ENCODE measurements around the gene BRPF1. TPM values are rescaled to one million over a fixed set of nuclear protein-coding genes. Genes with fewer than 3 reads are reported as not detected.

Gene BRPF1
- total and polyA plus RNA-seq, 10 of the 15 experiments (the other 5 are each of a cell fraction or from before 2014, with no cell fraction given), result 1.2 to 25.3 (median 13.6) TPM

- TF ChIP-seq USF2 (IDR thresholded peaks at IDR 0.05; ENCODE audit: borderline replicate concordance, low read depth, low read length) (no peak), ESRRA (IDR thresholded peaks at IDR 0.05; ENCODE audit: low read length) (no peak)
Measured at GRCh38 chr3:9713142-9713541, 18.4 kb upstream of the BRPF1 start (continued).

GRCh38 chr3:9715136-9715535 is 16.4 kb upstream of the BRPF1 start:
- ATAC-seq (peak; percentile 56), FAIRE-seq (no peak), DNase-seq (ENCODE audit: low read depth, low spot score) (no peak)
- H3K27ac ChIP-seq (ENCODE audit: control insufficient read depth, insufficient read depth), result no peak overlapping the region
- no peaks in the 10 kb centered on the region for H3K4me1 ChIP-seq (ENCODE audit: control insufficient read depth, insufficient read depth, low read length)
- no TSS peak for BruUV-seq (replicated peaks)
- RAD21 ChIA-PET (ENCODE audit: unreplicated experiment), result interaction anchor here (0.8 kb wide), 1 partner anchor 12 kb away, joined by 3 read pairs; no protein-coding TSS in a partner anchor
- intact Hi-C loops (cut with micrococcal nuclease; ENCODE audit: unreplicated experiment) (no loop called here), in situ Hi-C loops (cut with MboI) (no loop called here)
- POLR2A ChIA-PET, result no interaction called here
- CTCF ChIA-PET, result interaction anchor here (1.1 to 1.7 kb wide), 2 partner anchors 210 to 362 kb away, joined by 3 to 4 read pairs; no protein-coding TSS in a partner anchor
- no peak for TF ChIP-seq HDAC6 (IDR thresholded peaks at IDR 0.05; ENCODE audit: unreplicated experiment)
- no peak for TF ChIP-seq WRNIP1 (IDR thresholded peaks at IDR 0.05; ENCODE audit: borderline replicate concordance, low read depth, low read length)
- TF ChIP-seq SIN3A (IDR thresholded peaks at IDR 0.05; ENCODE audit: low read depth, low read length), result no peak
- no peak for TF ChIP-seq STAT3 (IDR thresholded peaks at IDR 0.05; ENCODE audit: low read depth, low read length)
- no peak for TF ChIP-seq SPI1 (IDR thresholded peaks at IDR 0.05; ENCODE audit: borderline replicate concordance, insufficient read depth, low read depth, low read length)
- TF ChIP-seq IKZF2 (IDR thresholded peaks at IDR 0.05), result no peak
- no peak for TF ChIP-seq KLF5 (IDR thresholded peaks at IDR 0.05; ENCODE audit: partially characterized antibody)
- TF ChIP-seq ZNF384 (IDR thresholded peaks at IDR 0.05; ENCODE audit: borderline replicate concordance, low read depth, low read length), result no peak
- no peak for TF ChIP-seq CHD1 (IDR thresholded peaks at IDR 0.05; ENCODE audit: low read depth, low read length)
- TF ChIP-seq, protein P1, sequence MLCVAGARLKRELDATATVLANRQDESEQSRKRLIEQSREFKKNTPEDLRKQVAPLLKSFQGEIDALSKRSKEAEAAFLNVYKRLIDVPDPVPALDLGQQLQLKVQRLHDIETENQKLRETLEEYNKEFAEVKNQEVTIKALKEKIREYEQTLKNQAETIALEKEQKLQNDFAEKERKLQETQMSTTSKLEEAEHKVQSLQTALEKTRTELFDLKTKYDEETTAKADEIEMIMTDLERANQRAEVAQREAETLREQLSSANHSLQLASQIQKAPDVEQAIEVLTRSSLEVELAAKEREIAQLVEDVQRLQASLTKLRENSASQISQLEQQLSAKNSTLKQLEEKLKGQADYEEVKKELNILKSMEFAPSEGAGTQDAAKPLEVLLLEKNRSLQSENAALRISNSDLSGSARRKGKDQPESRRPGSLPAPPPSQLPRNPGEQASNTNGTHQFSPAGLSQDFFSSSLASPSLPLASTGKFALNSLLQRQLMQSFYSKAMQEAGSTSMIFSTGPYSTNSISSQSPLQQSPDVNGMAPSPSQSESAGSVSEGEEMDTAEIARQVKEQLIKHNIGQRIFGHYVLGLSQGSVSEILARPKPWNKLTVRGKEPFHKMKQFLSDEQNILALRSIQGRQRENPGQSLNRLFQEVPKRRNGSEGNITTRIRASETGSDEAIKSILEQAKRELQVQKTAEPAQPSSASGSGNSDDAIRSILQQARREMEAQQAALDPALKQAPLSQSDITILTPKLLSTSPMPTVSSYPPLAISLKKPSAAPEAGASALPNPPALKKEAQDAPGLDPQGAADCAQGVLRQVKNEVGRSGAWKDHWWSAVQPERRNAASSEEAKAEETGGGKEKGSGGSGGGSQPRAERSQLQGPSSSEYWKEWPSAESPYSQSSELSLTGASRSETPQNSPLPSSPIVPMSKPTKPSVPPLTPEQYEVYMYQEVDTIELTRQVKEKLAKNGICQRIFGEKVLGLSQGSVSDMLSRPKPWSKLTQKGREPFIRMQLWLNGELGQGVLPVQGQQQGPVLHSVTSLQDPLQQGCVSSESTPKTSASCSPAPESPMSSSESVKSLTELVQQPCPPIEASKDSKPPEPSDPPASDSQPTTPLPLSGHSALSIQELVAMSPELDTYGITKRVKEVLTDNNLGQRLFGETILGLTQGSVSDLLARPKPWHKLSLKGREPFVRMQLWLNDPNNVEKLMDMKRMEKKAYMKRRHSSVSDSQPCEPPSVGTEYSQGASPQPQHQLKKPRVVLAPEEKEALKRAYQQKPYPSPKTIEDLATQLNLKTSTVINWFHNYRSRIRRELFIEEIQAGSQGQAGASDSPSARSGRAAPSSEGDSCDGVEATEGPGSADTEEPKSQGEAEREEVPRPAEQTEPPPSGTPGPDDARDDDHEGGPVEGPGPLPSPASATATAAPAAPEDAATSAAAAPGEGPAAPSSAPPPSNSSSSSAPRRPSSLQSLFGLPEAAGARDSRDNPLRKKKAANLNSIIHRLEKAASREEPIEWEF (IDR thresholded peaks at IDR 0.05; ENCODE audit: insufficient replicate concordance, low read depth, low read length), result no peak
- TF ChIP-seq SMAD5 (IDR thresholded peaks at IDR 0.05; ENCODE audit: low read depth), result no peak
- TF ChIP-seq CHD4 (IDR thresholded peaks at IDR 0.05), result no peak
- no peaks in the 10 kb centered on the region for H3K36me3 ChIP-seq (ENCODE audit: control insufficient read depth in 2 of 2, insufficient read depth in 2 of 2, low read length in 1 of 2)
- no peak overlapping the region for H3K4me2 ChIP-seq (ENCODE audit: control insufficient read depth, insufficient read depth)
- no peak overlapping the region for H3K9ac ChIP-seq (ENCODE audit: control insufficient read depth, insufficient read depth, low read length)
- WGBS (ENCODE audit: insufficient coverage, insufficient replicate concordance, low lambda C conversion rate, missing lambda C conversion rate), result 10% methylated on average over 4 of the region's 4 CpGs
- peaks cover 0 to 4% of the 10 kb centered on the region in 2 experiments; a peak in 3 of 4 replicates for H3K27me3 ChIP-seq (replicated peaks in 1 of 2; ENCODE audit: control insufficient read depth in 2 of 2, insufficient read depth in 2 of 2, low read length in 1 of 2)
- H3K9me3 ChIP-seq (replicated peaks; ENCODE audit: control insufficient read depth, insufficient read depth, low read length), result no peaks in the 10 kb centered on the region
- SMC1A ChIA-PET (ENCODE audit: uncharacterized antibody, unreplicated experiment), result no interaction called here
- H3K79me2 ChIP-seq (ENCODE audit: control insufficient read depth, insufficient read depth, low read length), result no peaks in the 10 kb centered on the region
- no peak overlapping the region for H3K4me3 ChIP-seq
- H4K20me1 ChIP-seq (ENCODE audit: control insufficient read depth, insufficient read depth), result no peaks in the 10 kb centered on the region
- H2AFZ ChIP-seq (ENCODE audit: control insufficient read depth, low read depth, low read length), result no peak overlapping the region

All from GM12878 (cell line).